GM12892 (cell line): ENCODE results near the gene CIAO2A.

Experiments used
- POLR2A ChIP-seq: IDR thresholded peaks from 2 replicates; pipeline ENCODE4 v1.6.1; 2011; ENCODE audit warnings: low read depth, low read length, control low read depth
- POLR2AphosphoS5 ChIP-seq: IDR thresholded peaks from 2 replicates; pipeline ENCODE4 v1.6.1; 2011; ENCODE audit warnings: low read depth, low read length, control low read depth
- TAF1 ChIP-seq: IDR thresholded peaks from 2 replicates; pipeline ENCODE4 v1.6.1; 2011; ENCODE audit warnings: low read depth, mild to moderate bottlenecking, control low read depth, low read length, borderline replicate concordance

DNA sequence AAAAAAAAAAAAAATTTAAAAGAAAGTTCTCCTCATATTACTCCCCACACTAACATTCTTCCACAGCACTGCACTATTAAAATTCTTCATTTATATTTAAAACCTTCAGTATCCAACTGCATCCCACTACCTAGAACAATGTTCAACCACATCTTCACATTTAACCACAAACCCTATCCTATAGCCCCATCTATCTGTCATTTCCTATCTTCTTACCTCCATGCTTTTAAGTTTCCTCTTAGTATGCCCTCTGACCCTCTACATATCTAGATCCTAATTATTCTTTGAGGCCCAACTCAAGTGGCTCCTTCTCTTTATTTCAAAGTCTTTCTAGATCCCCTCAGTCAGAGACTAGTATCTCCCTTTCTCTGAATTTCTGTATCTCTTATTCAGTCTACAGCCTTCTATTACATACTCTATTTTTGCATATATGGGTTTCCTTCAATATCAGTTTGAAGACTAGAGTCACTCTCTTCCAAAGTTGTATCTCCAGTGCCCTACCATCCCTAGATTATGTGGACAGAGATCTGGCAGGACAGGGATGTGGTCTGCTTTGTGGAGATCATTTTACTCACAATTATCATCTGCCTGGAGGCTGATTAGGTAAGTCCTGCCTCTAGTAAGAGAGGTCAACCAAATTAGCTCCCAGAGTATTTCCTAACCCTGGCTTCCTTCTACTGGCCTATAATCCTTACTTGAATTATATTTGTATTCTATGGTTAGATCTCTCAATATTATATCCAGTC lies 1.4 kb downstream of the CIAO2A start:
- TF ChIP-seq POLR2A (no peak), POLR2AphosphoS5 (no peak), TAF1 (no peak)
